Measurements from ENCODE around the gene RNLS. TPM values are rescaled to one million over a fixed set of nuclear protein-coding genes. Genes with fewer than 3 reads are reported as not detected.

The RNLS gene
- total and polyA plus RNA-seq, 2 of the 4 experiments (the other 2 are of a cell fraction): 4.5 to 7.0 TPM

DNA sequence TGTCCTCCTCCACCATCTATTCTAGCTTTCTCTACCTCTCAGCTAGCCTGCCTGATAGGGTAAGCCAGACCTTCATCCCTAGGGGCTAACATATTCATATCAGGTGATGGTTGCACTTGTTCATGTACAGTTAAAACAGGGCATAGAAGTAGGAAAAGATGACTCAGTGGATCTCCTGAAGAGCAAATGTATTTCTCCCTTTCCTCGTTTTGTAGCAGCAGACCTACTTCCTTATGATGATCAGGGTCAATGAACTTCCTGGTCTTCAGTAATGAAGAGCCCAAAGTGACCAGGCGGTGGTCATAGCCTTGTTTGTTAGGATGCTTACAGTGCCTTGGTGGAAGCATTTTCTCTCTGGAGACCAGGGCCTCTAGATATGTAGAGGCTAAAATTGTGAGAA, 9.8 kb upstream of the RNLS start:
- in situ Hi-C loops (cut with MboI; ENCODE audit: low sequenced_read_pairs): no loop called here
- Histone ChIP-seq H3K27me3 (ENCODE audit: control insufficient read depth, insufficient read depth, low read length) (no peaks in the 10 kb centered on the region), H3K23ac (ENCODE audit: low read depth, low read length) (no peak overlapping the region), H3K4me1 (ENCODE audit: control insufficient read depth, insufficient read depth, low read length) (no peaks in the 10 kb centered on the region), H3K9ac (ENCODE audit: low read depth, low read length) (no peak overlapping the region), H2BK20ac (ENCODE audit: low read depth, low read length) (no peak overlapping the region), H3K4me2 (ENCODE audit: low read depth, low read length) (no peak overlapping the region), H3K79me1 (ENCODE audit: low read depth in 1 of 2, low read length in 2 of 2) (no peaks in the 10 kb centered on the region), H3K4ac (ENCODE audit: low read depth, low read length) (no peak overlapping the region), H4K8ac (ENCODE audit: low read depth in 2 of 2, low read length in 2 of 2) (no peak overlapping the region), H2AK9ac (replicated peaks; ENCODE audit: low read depth, low read length, poor library complexity) (no peak overlapping the region), H3K18ac (ENCODE audit: low read depth, low read length) (no peak overlapping the region), H2BK15ac (ENCODE audit: low read depth, low read length) (no peak overlapping the region), H3K14ac (replicated peaks; ENCODE audit: low read depth, low read length) (no peak overlapping the region), H3K56ac (ENCODE audit: extremely low read depth, insufficient read depth, low read length) (no peak overlapping the region), H2AK5ac (ENCODE audit: low read depth, low read length) (no peak overlapping the region), H3K4me3 (ENCODE audit: insufficient read depth, low read depth, low read length) (no peak overlapping the region), H2BK5ac (ENCODE audit: low read depth, low read length, poor library complexity, severe bottlenecking) (no peak overlapping the region), H3K27ac (ENCODE audit: insufficient read depth, low read length) (no peak overlapping the region), H3K9me1 (ENCODE audit: insufficient read depth, low read length) (no peaks in the 10 kb centered on the region), H2AFZ (replicated peaks; ENCODE audit: low read length, poor library complexity) (no peak overlapping the region), H4K5ac (ENCODE audit: low read depth, low read length) (no peak overlapping the region), H2BK120ac (ENCODE audit: low read depth, low read length) (no peak overlapping the region), H3K36me3 (ENCODE audit: control insufficient read depth, insufficient read depth, low read length) (no peaks in the 10 kb centered on the region), H4K91ac (ENCODE audit: insufficient read depth, low read depth, low read length) (no peak overlapping the region), H4K20me1 (ENCODE audit: insufficient read depth, low read length) (no peaks in the 10 kb centered on the region), H3K9me3 (ENCODE audit: control insufficient read depth, insufficient read depth, low read length) (no peaks in the 10 kb centered on the region)
- intact Hi-C loops (cut with micrococcal nuclease): loop anchor here (10.0 kb wide), 1 partner anchor 122 kb away; no protein-coding TSS in a partner anchor
- dilution Hi-C loops (cut with HindIII; ENCODE audit: low sequenced_read_pairs, unreplicated experiment): no loop called here
- TF ChIP-seq MAFK (IDR thresholded peaks at IDR 0.05; ENCODE audit: low read depth, low read length) (no peak), NFE2L2 (IDR thresholded peaks at IDR 0.05; ENCODE audit: low read depth, low read length) (no peak), MXI1 (IDR thresholded peaks at IDR 0.05; ENCODE audit: borderline replicate concordance, low read depth, low read length) (no peak)
- TF ChIP-seq, protein P1, sequence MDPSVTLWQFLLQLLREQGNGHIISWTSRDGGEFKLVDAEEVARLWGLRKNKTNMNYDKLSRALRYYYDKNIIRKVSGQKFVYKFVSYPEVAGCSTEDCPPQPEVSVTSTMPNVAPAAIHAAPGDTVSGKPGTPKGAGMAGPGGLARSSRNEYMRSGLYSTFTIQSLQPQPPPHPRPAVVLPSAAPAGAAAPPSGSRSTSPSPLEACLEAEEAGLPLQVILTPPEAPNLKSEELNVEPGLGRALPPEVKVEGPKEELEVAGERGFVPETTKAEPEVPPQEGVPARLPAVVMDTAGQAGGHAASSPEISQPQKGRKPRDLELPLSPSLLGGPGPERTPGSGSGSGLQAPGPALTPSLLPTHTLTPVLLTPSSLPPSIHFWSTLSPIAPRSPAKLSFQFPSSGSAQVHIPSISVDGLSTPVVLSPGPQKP (IDR thresholded peaks at IDR 0.05; ENCODE audit: borderline replicate concordance, low read depth, low read length): no peak
- TF ChIP-seq, protein P2, sequence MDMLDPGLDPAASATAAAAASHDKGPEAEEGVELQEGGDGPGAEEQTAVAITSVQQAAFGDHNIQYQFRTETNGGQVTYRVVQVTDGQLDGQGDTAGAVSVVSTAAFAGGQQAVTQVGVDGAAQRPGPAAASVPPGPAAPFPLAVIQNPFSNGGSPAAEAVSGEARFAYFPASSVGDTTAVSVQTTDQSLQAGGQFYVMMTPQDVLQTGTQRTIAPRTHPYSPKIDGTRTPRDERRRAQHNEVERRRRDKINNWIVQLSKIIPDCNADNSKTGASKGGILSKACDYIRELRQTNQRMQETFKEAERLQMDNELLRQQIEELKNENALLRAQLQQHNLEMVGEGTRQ (IDR thresholded peaks at IDR 0.05; ENCODE audit: low read depth, low read length): no peak
- TF ChIP-seq, protein P3, sequence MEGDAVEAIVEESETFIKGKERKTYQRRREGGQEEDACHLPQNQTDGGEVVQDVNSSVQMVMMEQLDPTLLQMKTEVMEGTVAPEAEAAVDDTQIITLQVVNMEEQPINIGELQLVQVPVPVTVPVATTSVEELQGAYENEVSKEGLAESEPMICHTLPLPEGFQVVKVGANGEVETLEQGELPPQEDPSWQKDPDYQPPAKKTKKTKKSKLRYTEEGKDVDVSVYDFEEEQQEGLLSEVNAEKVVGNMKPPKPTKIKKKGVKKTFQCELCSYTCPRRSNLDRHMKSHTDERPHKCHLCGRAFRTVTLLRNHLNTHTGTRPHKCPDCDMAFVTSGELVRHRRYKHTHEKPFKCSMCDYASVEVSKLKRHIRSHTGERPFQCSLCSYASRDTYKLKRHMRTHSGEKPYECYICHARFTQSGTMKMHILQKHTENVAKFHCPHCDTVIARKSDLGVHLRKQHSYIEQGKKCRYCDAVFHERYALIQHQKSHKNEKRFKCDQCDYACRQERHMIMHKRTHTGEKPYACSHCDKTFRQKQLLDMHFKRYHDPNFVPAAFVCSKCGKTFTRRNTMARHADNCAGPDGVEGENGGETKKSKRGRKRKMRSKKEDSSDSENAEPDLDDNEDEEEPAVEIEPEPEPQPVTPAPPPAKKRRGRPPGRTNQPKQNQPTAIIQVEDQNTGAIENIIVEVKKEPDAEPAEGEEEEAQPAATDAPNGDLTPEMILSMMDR (conservative IDR thresholded peaks at IDR 0.05; ENCODE audit: low read depth, low read length): no peak
- CTCF ChIA-PET: no interaction called here
- BruUV-seq (replicated peaks): no TSS peak
- no peak for ATAC-seq (ENCODE audit: low read depth)
- POLR2A ChIA-PET (ENCODE audit: unreplicated experiment): no interaction called here
- DNase-seq: no peak
- no CpG with 5 or more reads among the region's 2 CpGs for WGBS, 2 experiments (ENCODE audit: extremely low coverage in 2 of 2, insufficient read length in 1 of 2)

Measured in IMR-90 (cell line).